Activated T-cell treated with anti-CD3 and anti-CD28 coated beads, Interleukin-2, amount 50 U/mL, for 72 hours (primary cell): ENCODE data around the gene CNTF. TPM values are rescaled to one million over a fixed set of nuclear protein-coding genes. Genes with fewer than 3 reads are reported as not detected.

Experiments used
- ATAC-seq, 2 donors: fragments of 150-1000 bp; cut with Tn5 transposase; replicated peaks in 1 of 2; 2 replicates each; pipeline ENCODE4 v1.10.0; 2021; ENCODE audit warnings: moderate library complexity in 2 of 2, mild to moderate bottlenecking in 1 of 2
- DNase-seq, 2 donors: peaks; one replicate each; pipeline ENCODE4 v3.0.0; 2021 to 2022; ENCODE audit warnings: mixed read lengths in 1 of 2
- H3K27ac Mint-ChIP-seq: one replicate; pipeline ENCODE4 v1.8.0; 2022; ENCODE audit warnings: mild to moderate bottlenecking, moderate library complexity, mixed read lengths
- H3K27me3 Mint-ChIP-seq: one replicate; pipeline ENCODE4 v1.8.0; 2022; ENCODE audit warnings: low read depth, mixed read lengths
- H3K36me3 Mint-ChIP-seq, 2 donors: one replicate each; pipeline ENCODE4 v1.8.0; 2022; ENCODE audit warnings: mixed read lengths in 2 of 2, mild to moderate bottlenecking in 1 of 2; ENCODE audit not compliant: insufficient read depth in 2 of 2
- H3K4me1 Mint-ChIP-seq: one replicate; pipeline ENCODE4 v1.8.0; 2022; ENCODE audit warnings: low read depth, mixed read lengths
- H3K4me3 Mint-ChIP-seq, 2 donors: one replicate each; pipeline ENCODE4 v1.8.0; 2022; ENCODE audit warnings: mild to moderate bottlenecking in 2 of 2, mixed read lengths in 2 of 2, moderate library complexity in 2 of 2
- H3K9me3 Mint-ChIP-seq, 2 donors: one replicate each; pipeline ENCODE4 v1.8.0; 2022; ENCODE audit warnings: mixed read lengths in 2 of 2
- total RNA-seq, 2 donors: library from RNA; stranded (reverse); gene quantifications; one replicate each; pipeline ENCODE4 v1.2.3, GENCODE V29; 2022

The CNTF gene
- total RNA-seq, 2 donors from 2014 or later = 4.5 to 5.0 TPM

GRCh38 chr11:58616594-58616993 is 5.9 kb upstream of the CNTF start:
- no peaks in the 10 kb centered on the region for H3K27me3 Mint-ChIP-seq
- ATAC-seq (no peak), DNase-seq (no peak)
- no peaks in the 10 kb centered on the region for H3K9me3 Mint-ChIP-seq
- peaks cover 23% of the 10 kb centered on the region for H3K4me1 Mint-ChIP-seq
- H3K4me3 Mint-ChIP-seq = no peak overlapping the region
- no peak overlapping the region for H3K27ac Mint-ChIP-seq
- H3K36me3 Mint-ChIP-seq = peaks cover 16 to 55% of the 10 kb centered on the region in 2 donors

GRCh38 chr11:58617976-58618557 is 4.4 kb upstream of the CNTF start:
- H3K9me3 Mint-ChIP-seq = no peaks in the 10 kb centered on the region
- peak overlapping the region; percentile 96 for H3K27ac Mint-ChIP-seq
- peak; percentile 60 to 66 for ATAC-seq
- no peak for DNase-seq
- H3K27me3 Mint-ChIP-seq = no peaks in the 10 kb centered on the region
- H3K4me1 Mint-ChIP-seq = peaks cover 19% of the 10 kb centered on the region
- H3K4me3 Mint-ChIP-seq = no peak overlapping the region
- peaks cover 16 to 53% of the 10 kb centered on the region in 2 donors for H3K36me3 Mint-ChIP-seq

GRCh38 chr11:58621586-58622262 is 741 bp upstream of the CNTF start:
- Mint-ChIP-seq H3K9me3 (no peaks in the 10 kb centered on the region), H3K4me3 (peak overlapping the region; percentile 25 to 60), H3K27me3 (no peaks in the 10 kb centered on the region), H3K4me1 (peaks cover 19% of the 10 kb centered on the region), H3K27ac (peak overlapping the region; percentile 94), H3K36me3 (peaks cover 10 to 40% of the 10 kb centered on the region in 2 donors)
- ATAC-seq (peak; percentile 58 to 76), DNase-seq (no peak)

- ATAC-seq = no peak
- H3K9me3 Mint-ChIP-seq = no peaks in the 10 kb centered on the region
- peak overlapping the region; percentile 25 for H3K27ac Mint-ChIP-seq
- H3K27me3 Mint-ChIP-seq = no peaks in the 10 kb centered on the region
- H3K36me3 Mint-ChIP-seq = peaks cover 2 to 24% of the 10 kb centered on the region in 2 donors
- peaks cover 12% of the 10 kb centered on the region for H3K4me1 Mint-ChIP-seq
- no peak overlapping the region for H3K4me3 Mint-ChIP-seq
- DNase-seq = no peak
Observed at GRCh38 chr11:58625086-58625485, 2.6 kb downstream of the CNTF start.

GRCh38 chr11:58625826-58626460 is 3.5 kb downstream of the CNTF start:
- DNase-seq (no peak), ATAC-seq (peak in 1 of 2 donors; percentile 25)
- H3K36me3 Mint-ChIP-seq = peaks cover 2 to 21% of the 10 kb centered on the region in 2 donors
- peaks cover 12% of the 10 kb centered on the region for H3K4me1 Mint-ChIP-seq
- H3K4me3 Mint-ChIP-seq = no peak overlapping the region
- no peaks in the 10 kb centered on the region for H3K27me3 Mint-ChIP-seq
- H3K27ac Mint-ChIP-seq = peak overlapping the region; percentile 10
- H3K9me3 Mint-ChIP-seq = no peaks in the 10 kb centered on the region

GRCh38 chr11:58626934-58627483 is 4.5 kb downstream of the CNTF start:
- no peaks in the 10 kb centered on the region for H3K27me3 Mint-ChIP-seq
- ATAC-seq (no peak), DNase-seq (no peak)
- peaks cover 3% of the 10 kb centered on the region for H3K4me1 Mint-ChIP-seq
- H3K4me3 Mint-ChIP-seq = no peak overlapping the region
- H3K27ac Mint-ChIP-seq = peak overlapping the region; percentile 72
- no peaks in the 10 kb centered on the region for H3K9me3 Mint-ChIP-seq
- H3K36me3 Mint-ChIP-seq = peaks cover 2 to 16% of the 10 kb centered on the region in 2 donors

- no peaks in the 10 kb centered on the region for H3K9me3 Mint-ChIP-seq
- no peaks in the 10 kb centered on the region for H3K4me1 Mint-ChIP-seq
- no peak overlapping the region for H3K4me3 Mint-ChIP-seq
- H3K27ac Mint-ChIP-seq = no peak overlapping the region
- no peak for ATAC-seq
- H3K36me3 Mint-ChIP-seq = peaks cover 0 to 8% of the 10 kb centered on the region in 2 donors
- DNase-seq = no peak
- H3K27me3 Mint-ChIP-seq = no peaks in the 10 kb centered on the region
Observed at GRCh38 chr11:58628446-58628845, 6.0 kb downstream of the CNTF start.

GRCh38 chr11:58629857-58630256 is 7.4 kb downstream of the CNTF start:
- Mint-ChIP-seq H3K27me3 (no peaks in the 10 kb centered on the region), H3K4me3 (no peak overlapping the region), H3K9me3 (no peaks in the 10 kb centered on the region), H3K36me3 (peaks cover 0 to 4% of the 10 kb centered on the region in 2 donors), H3K27ac (no peak overlapping the region), H3K4me1 (no peaks in the 10 kb centered on the region)
- ATAC-seq (peak; percentile 37 to 46), DNase-seq (peak in 1 of 2 donors; percentile 18)

- peaks cover 0 to 4% of the 10 kb centered on the region in 2 donors for H3K36me3 Mint-ChIP-seq
- no peak overlapping the region for H3K4me3 Mint-ChIP-seq
- no peak overlapping the region for H3K27ac Mint-ChIP-seq
- H3K9me3 Mint-ChIP-seq = no peaks in the 10 kb centered on the region
- DNase-seq = no peak
- H3K27me3 Mint-ChIP-seq = no peaks in the 10 kb centered on the region
- no peak for ATAC-seq
- no peaks in the 10 kb centered on the region for H3K4me1 Mint-ChIP-seq
Observed at GRCh38 chr11:58631378-58631777, 8.9 kb downstream of the CNTF start.

- H3K9me3 Mint-ChIP-seq = no peaks in the 10 kb centered on the region
- H3K27me3 Mint-ChIP-seq = no peaks in the 10 kb centered on the region
- no peaks in the 10 kb centered on the region for H3K4me1 Mint-ChIP-seq
- DNase-seq (no peak), ATAC-seq (no peak)
- peaks cover 0 to 3% of the 10 kb centered on the region in 2 donors for H3K36me3 Mint-ChIP-seq
- no peak overlapping the region for H3K27ac Mint-ChIP-seq
- no peak overlapping the region for H3K4me3 Mint-ChIP-seq
Observed at GRCh38 chr11:58632510-58632909, 10.0 kb downstream of the CNTF start.

GRCh38 chr11:58636587-58636986 is 14.1 kb downstream of the CNTF start:
- Mint-ChIP-seq H3K4me3 (no peak overlapping the region), H3K27me3 (no peaks in the 10 kb centered on the region), H3K9me3 (no peaks in the 10 kb centered on the region), H3K36me3 (no peaks in the 10 kb centered on the region), H3K27ac (no peak overlapping the region), H3K4me1 (peaks cover 16% of the 10 kb centered on the region)
- DNase-seq (no peak), ATAC-seq (no peak)

GRCh38 chr11:58637371-58637770 is 14.9 kb downstream of the CNTF start:
- Mint-ChIP-seq H3K4me1 (peaks cover 16% of the 10 kb centered on the region), H3K36me3 (no peaks in the 10 kb centered on the region), H3K27ac (no peak overlapping the region), H3K9me3 (no peaks in the 10 kb centered on the region), H3K27me3 (no peaks in the 10 kb centered on the region), H3K4me3 (no peak overlapping the region)
- no peak for ATAC-seq
- no peak for DNase-seq

GRCh38 chr11:58639103-58639502 is 16.6 kb downstream of the CNTF start:
- Mint-ChIP-seq H3K36me3 (no peaks in the 10 kb centered on the region), H3K9me3 (peaks cover 0 to 1% of the 10 kb centered on the region in 2 donors), H3K27me3 (no peaks in the 10 kb centered on the region), H3K4me3 (no peak overlapping the region), H3K4me1 (peaks cover 16% of the 10 kb centered on the region), H3K27ac (no peak overlapping the region)
- DNase-seq = no peak
- peak; percentile 11 to 22 for ATAC-seq
